SK-N-MC (cell line): Measurements from ENCODE around the gene SEPTIN8.

Experiments used
- EZH2 ChIP-seq: fragments of 200-600 bp; sonication (generic); IDR thresholded peaks from one replicate; pipeline ENCODE4 v1.6.1; 2017; ENCODE audit warnings: antibody characterized with exemption
- POLR2AphosphoS5 ChIP-seq: IDR thresholded peaks from 2 replicates; pipeline ENCODE4 v1.6.1; 2012; ENCODE audit warnings: mild to moderate bottlenecking, low read depth, low read length, borderline replicate concordance

GRCh38 chr5:132782101-132782500, 5.1 kb upstream of the SEPTIN8 start:
- TF ChIP-seq POLR2AphosphoS5 (no peak), EZH2 (no peak)
